ENCODE results near the gene ETAA1. TPM values are rescaled to one million over a fixed set of nuclear protein-coding genes. Genes with fewer than 3 reads are reported as not detected.

ETAA1 gene
- total and polyA plus RNA-seq, 2 of the 8 experiments (the other 6 are each of a cell fraction or from before 2014, with no cell fraction given) = 5.9 to 27.1 TPM

- no peak overlapping the region for H3K4me2 ChIP-seq (ENCODE audit: insufficient read depth in 1 of 2, low read depth in 2 of 2, low read length in 2 of 2)
- H3K27me3 ChIP-seq (replicated peaks in 1 of 4; ENCODE audit: control insufficient read depth in 3 of 4, extremely low read depth in 1 of 4, insufficient read depth in 3 of 4, low read length in 3 of 4) = no peaks in the 10 kb centered on the region
- no peak overlapping the region for H2BK12ac ChIP-seq (ENCODE audit: low read depth, low read length)
- FAIRE-seq = no peak
- no peaks in the 10 kb centered on the region for H3K9me3 ChIP-seq (ENCODE audit: insufficient read depth in 2 of 2, low read depth in 1 of 2, low read length in 1 of 2)
- no peak overlapping the region for H3K23ac ChIP-seq (ENCODE audit: insufficient read length)
- no peak overlapping the region for H2BK20ac ChIP-seq (ENCODE audit: low read length)
- H4K5ac ChIP-seq (ENCODE audit: insufficient read length, low read depth, low read length) = no peak overlapping the region
- H4K91ac ChIP-seq (replicated peaks; ENCODE audit: insufficient read length, low read length) = no peak overlapping the region
- no peak overlapping the region for H2AK5ac ChIP-seq (ENCODE audit: low read depth, low read length)
- H3K14ac ChIP-seq (ENCODE audit: insufficient read length) = no peak overlapping the region
- H3K4me1 ChIP-seq (replicated peaks in 1 of 4; ENCODE audit: control insufficient read depth in 3 of 4, insufficient read depth in 4 of 4, low read length in 3 of 4) = no peaks in the 10 kb centered on the region
- H3K79me1 ChIP-seq (ENCODE audit: low read depth, low read length) = no peaks in the 10 kb centered on the region
- no peak overlapping the region for H2AFZ ChIP-seq (ENCODE audit: low read length)
- no peak overlapping the region for H2BK120ac ChIP-seq (replicated peaks; ENCODE audit: low read depth, low read length)
- no peak overlapping the region for H2BK5ac ChIP-seq (ENCODE audit: low read depth, low read length)
- H3K27ac ChIP-seq (ENCODE audit: low read depth, low read length) = no peak overlapping the region
- peaks cover 0 to 3% of the 10 kb centered on the region in 2 experiments; a peak in 1 of 4 replicates for H3K79me2 ChIP-seq (ENCODE audit: control insufficient read depth in 1 of 2, insufficient read depth in 2 of 2, low read length in 2 of 2)
- H3K18ac ChIP-seq (ENCODE audit: extremely low read depth, low read length) = no peak overlapping the region
- no peak overlapping the region for H3K56ac ChIP-seq (replicated peaks; ENCODE audit: insufficient read length, low read depth, low read length)
- peaks cover 0 to 2% of the 10 kb centered on the region in 2 experiments for H4K20me1 ChIP-seq (replicated peaks in 1 of 2; ENCODE audit: control insufficient read depth in 1 of 2, insufficient read depth in 2 of 2, low read length in 2 of 2)
- ChIA-PET POLR2A (ENCODE audit: partially characterized antibody) (interaction anchor here (1.0 to 1.9 kb wide), 3 partner anchors 11 to 73 kb away, joined by 3 to 5 read pairs (median 4); partner anchors contain the start of gene ETAA1), CTCF (ENCODE audit: partially characterized antibody) (interaction anchor here (0.6 kb wide), 1 partner anchor 619 kb away, joined by 4 read pairs; no protein-coding TSS in a partner anchor)
- no peak overlapping the region for H4K8ac ChIP-seq (ENCODE audit: extremely low read depth, insufficient read depth, low read length)
- no peak overlapping the region for H3K9ac ChIP-seq (replicated peaks in 1 of 4; ENCODE audit: extremely low read depth in 1 of 4, low read depth in 3 of 4, low read length in 3 of 4)
- H3K4me3 ChIP-seq (ENCODE audit: extremely low read depth in 1 of 4, insufficient read depth in 2 of 4, low read depth in 3 of 4, low read length in 4 of 4) = no peak overlapping the region
- H3K23me2 ChIP-seq (ENCODE audit: low read depth, low read length) = no peaks in the 10 kb centered on the region
- H3K36me3 ChIP-seq (ENCODE audit: control insufficient read depth in 2 of 4, insufficient read depth in 4 of 4, low read length in 3 of 4) = peaks cover 2 to 59% (median 13%) of the 10 kb centered on the region in 4 experiments; a peak in 4 of 8 replicates
- no peak overlapping the region for H2BK15ac ChIP-seq (ENCODE audit: low read length)
- no peak for DNase-seq (ENCODE audit: low read depth in 1 of 2, low spot score in 2 of 2)
- H3K4ac ChIP-seq (replicated peaks; ENCODE audit: insufficient read length, low read depth, low read length) = no peak overlapping the region
- TF ChIP-seq CHD1 (IDR thresholded peaks at IDR 0.05; ENCODE audit: low read depth, low read length) = no peak
- TF ChIP-seq FOSL1 (IDR thresholded peaks at IDR 0.05; ENCODE audit: insufficient read depth, low read depth, low read length) = no peak
- TF ChIP-seq SUZ12 (IDR thresholded peaks at IDR 0.05; ENCODE audit: low read length) = no peak
- no peak for TF ChIP-seq TBP (IDR thresholded peaks at IDR 0.05; ENCODE audit: low read depth, low read length)
- TF ChIP-seq SIRT6 (IDR thresholded peaks at IDR 0.05; ENCODE audit: low read length) = no peak
- TF ChIP-seq RNF2 (IDR thresholded peaks at IDR 0.05; ENCODE audit: borderline replicate concordance, low read depth, low read length, missing control alignments, poor library complexity, severe bottlenecking) = no peak
- TF ChIP-seq RFX5 (IDR thresholded peaks at IDR 0.05; ENCODE audit: borderline replicate concordance, low read depth, low read length) = no peak
- TF ChIP-seq USF2 (IDR thresholded peaks at IDR 0.05; ENCODE audit: low read length) = no peak
Measured at GRCh38 chr2:67408346-67408745, 11.2 kb downstream of the ETAA1 start.

All from H1 (cell line).